IPS DF 19.7 (cell line): ENCODE data around the gene SHROOM1.

Source experiments
- DNase-seq: peaks from one replicate; pipeline ENCODE4 v3.0.0-alpha.2; 2013; ENCODE audit warnings: low read depth, low spot score

The SHROOM1 gene

DNA sequence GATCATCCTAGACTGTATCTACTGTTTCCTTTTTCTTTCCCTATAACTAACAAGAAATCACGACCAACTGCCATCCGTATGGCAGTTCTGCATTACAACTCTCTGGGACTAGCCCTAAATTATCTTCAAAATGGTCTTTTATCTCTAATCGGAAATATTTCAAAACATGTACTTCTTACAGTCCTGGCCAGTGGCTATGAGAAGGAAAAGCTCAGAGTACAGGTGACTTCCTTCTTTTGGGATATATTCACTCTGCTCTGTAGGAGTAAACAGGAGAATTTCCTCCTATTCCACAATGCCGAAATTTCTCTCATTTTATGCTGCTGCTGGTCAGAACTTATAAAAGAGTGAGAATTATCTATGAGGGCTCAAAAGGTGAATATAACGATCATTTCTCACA is 51.6 kb downstream of the SHROOM1 start:
- no peak for DNase-seq

DNA sequence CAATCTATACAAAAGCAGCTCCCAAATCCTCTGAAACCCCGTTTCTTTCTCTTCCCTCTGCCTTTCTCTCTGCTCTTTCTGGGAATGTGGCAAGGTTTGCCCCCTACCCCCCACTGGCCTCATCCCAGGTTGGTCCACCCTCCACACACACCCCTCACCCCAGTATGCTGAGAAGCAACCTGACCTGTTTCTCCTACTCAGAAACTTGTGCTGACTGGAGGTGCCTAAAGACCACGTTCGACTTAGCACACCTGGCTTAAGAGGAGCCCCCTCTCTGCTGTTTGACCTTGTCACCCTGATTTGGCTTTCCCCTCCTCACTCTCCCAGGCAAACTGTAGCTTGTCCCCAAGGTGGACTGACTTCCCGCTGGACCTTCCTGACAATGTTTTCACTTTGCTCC is 52.3 kb downstream of the SHROOM1 start:
- no peak for DNase-seq

DNA sequence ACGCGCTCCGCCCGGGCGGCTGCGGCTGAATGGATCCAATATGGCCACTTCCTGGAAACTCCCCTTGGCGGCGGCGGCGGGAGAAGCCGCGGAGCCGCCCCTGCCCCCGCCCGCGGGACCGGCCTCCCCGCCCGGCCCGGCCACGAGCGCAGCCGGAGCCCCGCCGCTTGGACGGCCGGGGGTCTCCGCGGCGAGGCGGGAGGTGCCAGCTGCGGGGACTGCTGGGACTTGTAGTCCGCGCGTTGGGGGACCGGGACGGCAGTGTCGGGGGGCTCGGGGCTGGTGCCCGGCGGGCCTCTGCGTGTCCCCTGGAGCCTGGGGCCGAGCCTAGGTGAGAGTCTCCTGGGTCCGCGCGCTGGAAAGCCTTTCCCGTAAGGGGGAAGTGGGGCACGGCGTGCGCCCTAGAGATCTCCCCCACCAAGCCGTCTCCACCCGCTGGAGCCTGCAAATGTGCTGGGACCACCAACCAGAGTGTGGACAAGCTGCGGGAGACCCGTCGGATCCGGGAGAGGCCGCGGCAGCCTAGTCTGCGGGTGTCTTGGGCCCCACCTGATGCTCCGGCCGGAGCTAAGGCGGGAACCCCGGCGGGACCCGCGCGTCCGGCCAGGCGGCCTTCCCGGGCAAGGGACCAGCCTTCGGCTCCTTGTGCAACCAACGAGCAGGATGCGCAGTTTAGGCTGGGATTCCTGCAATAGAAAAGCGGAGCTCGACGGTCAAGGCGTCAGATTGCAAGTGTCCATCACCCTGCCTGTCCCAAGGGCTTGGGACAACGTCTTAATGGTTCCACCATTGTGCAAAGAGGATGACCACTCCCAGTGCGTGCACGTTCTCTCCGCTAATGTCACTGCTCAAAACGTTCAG is 53.0 kb downstream of the SHROOM1 start, which contains the start of gene SEPTIN8:
TSS of gene SEPTIN8 (minus strand) at position 31 of the 861 bp plus-strand sequence. CDS start 102 bp downstream, outside the sequence.
- no peak for DNase-seq

DNA sequence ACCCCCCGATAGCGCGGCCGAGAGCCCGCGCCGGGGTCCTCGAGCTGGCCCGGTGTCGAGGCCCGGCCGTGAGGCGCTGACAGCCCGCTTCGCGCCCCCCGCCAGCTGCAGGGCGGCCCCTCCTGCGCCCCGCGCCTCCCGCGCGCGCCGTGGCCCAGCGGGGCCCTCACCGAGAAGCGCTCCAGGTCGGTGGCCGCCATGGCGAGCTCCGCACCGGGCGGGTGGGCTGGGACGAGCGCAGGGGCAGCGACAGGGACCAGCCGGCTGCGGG is 53.6 kb downstream of the SHROOM1 start:
- DNase-seq = no peak

DNA sequence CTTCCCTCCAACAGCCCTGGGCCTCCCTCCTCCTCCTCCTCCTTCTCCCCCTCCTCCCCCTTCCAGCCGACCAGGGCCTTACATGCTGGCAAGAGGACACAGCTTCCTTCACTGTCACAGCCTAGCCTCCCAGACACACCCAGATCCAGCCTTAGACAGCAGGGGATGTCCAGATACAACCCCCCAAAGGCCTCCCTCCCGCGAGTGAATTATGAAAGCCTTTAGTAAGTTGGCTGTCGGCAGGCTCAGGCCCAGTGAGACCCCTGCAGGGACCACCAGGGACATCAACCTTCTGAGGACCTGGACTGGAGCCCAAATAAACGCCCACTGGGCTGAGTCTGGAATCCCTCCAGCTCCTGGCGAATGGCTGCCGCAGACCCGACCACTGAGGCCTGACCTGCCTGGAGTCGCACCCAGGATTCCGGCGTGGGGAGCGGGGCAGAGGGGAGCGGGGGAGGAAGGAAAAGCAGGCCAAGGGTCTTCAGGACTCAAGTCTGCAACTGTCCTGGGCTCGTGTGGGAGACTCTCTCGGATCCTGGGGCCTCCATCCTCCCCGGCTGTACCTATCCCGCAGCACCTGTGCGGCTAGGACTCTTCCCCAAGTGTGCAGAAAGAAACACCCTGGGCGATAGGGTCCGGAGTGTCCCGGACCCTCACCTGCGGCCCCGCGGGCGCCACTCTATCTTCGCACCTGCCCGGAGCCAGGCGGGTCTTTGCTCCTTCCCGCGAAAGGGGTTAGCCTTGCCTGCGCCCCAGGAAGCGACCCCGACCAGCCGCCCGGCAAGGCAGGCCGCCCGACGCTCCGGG is 54.1 kb downstream of the SHROOM1 start:
- DNase-seq = no peak

DNA sequence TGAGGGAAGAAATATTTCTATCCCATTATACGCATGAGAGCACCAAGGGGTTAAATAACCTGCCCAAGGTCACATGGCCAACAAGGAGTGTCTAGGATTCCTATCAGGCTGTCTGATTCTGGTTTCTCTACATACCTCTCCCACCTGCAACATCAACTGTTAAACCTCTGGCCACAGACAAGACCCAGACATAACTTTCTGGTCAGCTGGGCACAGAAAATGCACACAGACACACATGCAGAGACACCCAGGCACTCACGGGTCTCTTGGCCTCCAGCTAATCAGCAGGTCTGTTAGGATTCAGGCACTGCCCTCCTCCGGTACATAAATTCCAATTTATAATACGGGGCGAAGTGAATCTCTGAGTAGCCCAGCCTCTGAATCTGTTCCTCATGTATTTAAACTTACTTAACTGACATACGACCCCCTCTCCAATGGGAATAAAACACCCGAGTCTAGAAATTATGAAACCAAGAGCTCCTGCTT is 54.9 kb downstream of the SHROOM1 start:
- no peak for DNase-seq

DNA sequence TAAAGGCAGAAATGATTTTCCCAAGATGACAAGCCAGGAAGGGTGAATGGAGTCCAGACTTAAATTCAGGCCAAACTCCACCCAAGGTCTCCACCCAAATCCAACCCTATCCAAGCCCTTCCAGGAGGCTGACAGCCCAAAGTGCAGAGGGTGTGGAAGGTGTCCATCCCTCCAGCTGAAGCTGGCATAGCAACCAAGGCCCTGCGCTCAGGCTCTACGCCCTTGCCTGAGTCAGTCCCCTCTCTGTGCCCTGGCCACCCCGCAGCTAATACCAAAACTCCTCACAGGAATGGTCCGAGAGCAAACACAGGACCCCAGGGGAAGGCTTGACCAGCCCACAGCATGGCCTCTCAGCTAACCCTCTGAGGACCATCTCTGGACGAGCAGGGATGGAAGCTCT is 55.6 kb downstream of the SHROOM1 start:
- no peak for DNase-seq

DNA sequence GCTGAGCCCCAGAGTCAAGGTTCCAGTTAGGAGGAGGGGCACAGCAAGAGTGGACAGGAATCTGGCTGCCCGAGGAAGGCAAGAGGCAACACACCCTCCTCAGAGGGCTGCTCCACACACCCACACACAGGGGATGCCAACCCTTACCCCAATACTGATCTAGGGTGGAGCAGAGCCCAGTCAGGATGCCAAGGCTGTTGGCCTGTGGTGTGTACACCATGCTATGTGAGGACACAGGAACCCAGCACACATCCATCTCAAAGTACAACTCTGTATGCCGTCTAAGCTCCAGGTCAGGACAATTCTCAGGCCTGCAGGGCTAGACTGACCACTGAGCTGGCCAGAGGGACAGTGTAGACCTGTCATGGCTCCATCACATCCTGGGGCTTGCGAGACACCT is 56.0 kb downstream of the SHROOM1 start:
- no peak for DNase-seq

DNA sequence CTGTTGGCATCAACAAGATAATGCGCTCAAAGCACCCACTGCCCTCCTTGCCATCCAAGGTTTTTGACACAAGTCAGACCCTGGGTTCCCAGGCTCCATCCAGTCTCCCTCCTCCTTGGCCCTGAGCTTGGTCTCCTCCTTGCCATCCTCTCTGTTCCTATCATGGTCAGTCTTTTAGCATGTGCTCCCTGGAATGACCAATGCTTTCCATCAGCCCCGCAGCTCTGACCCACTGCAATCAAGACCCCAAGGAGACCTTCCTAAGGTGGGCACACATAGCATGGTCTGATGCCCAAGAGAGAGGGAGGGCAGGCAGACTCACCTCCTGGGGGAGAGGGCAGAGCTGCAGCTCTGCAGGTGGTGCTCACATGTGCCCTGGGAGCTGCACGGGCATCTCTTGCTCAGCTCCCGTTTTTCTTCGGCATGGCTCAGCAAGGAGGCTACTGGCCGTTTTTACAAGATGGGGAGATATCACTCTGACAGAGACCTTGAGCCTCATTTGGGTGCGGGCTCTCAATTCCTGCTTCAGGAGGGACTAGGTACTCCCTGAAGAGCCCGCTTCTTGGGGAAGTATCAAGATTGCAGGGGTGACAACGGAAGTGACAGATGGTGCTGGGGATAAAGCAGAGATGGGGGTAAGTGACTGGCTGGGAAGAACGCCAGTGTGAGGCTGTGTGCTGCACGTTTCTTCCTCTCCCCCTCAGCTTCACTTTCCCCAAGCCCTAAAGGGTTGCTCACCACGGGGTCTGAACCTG is 56.7 kb downstream of the SHROOM1 start:
- no peak for DNase-seq

DNA sequence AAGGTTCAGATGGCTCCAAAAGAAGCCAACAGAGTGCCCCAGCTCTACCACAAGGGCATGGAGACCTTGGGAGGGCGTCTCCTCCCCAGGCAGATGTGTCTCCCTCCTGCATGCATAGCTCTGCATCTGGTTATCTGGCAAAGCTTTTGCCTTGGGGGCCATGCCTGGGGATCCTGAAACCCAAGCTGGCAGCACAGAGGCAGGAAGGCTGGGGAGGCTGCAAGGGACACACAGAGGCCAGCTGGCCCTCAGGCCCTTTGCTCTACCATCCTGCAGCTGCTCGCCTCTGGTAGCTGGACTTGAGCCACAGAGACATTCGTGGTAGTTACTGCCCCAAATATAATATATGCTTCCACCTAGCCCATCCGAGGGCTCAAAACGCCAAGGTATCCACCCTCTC is 57.3 kb downstream of the SHROOM1 start:
- DNase-seq = no peak

DNA sequence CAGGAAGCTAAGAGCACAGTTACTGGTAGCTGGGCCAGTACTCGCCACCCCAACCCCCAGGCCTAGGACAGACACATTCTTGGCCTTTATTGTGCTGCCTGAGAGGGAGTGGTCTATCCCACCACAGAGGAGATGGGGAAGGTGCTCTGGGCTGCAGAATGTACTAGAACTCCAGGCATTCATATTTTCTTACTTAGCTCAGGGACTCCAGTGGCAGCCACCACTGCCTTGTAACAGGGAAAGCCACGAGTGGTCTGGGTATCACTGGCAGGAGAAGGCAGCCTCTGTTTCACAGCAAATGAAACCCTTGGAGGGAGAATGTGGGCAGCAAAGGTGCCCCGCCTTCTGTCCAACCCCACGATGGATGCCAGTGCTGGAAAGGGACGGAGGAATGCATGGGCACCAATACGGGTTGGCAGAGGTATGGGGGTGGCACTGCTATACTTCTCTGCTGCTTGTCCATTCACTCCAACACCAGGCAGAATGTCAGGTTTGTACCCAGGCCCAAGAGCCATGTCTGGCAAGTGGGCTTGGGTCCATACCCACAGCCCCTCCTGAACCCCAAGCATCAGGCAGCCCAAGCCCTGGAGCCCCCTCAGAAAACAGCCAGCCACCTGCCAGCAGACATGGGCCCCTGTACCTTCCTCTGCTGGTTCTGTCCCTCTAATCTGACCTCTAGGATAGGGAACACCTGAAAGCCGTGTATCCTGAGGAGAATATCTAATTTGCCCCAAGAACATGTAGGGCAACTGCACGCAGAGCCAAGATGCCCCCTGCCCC is 58.0 kb downstream of the SHROOM1 start:
- no peak for DNase-seq
